K562 (cell line): ENCODE data around the gene PRR19. TPM values are rescaled to one million over a fixed set of nuclear protein-coding genes. Genes with fewer than 3 reads are reported as not detected.

Experiments used
- DEAF1 ChIP-seq: fragments of 450-650 bp; formaldehyde crosslinking; IDR thresholded peaks from 2 replicates; pipeline ENCODE4 v1.4.0; 2020; ENCODE audit warnings: mild to moderate bottlenecking, moderate library complexity
- E2F6 ChIP-seq, 2 experiments: IDR thresholded peaks; 2 replicates each; pipeline ENCODE4 v1.6.1; 2011; ENCODE audit warnings: borderline replicate concordance in 1 of 2, control low read depth in 1 of 2, low read depth in 1 of 2, low read length in 1 of 2, mild to moderate bottlenecking in 1 of 2, mixed read lengths in 1 of 2, moderate library complexity in 1 of 2; ENCODE audit not compliant: insufficient read depth in 1 of 2, insufficient read length in 1 of 2, poor library complexity in 1 of 2, severe bottlenecking in 1 of 2; ENCODE audit errors: extremely low read depth in 1 of 2
- ETS2 ChIP-seq: IDR thresholded peaks from 2 replicates; pipeline ENCODE4 v1.6.1; 2016; ENCODE audit warnings: borderline replicate concordance, missing genetic modification characterization, mild to moderate bottlenecking, moderate library complexity, missing compliant biosample characterization; ENCODE audit not compliant: poor library complexity, severe bottlenecking
- ETV5 ChIP-seq: sonication (generic); formaldehyde crosslinking; IDR thresholded peaks from 2 replicates; pipeline ENCODE4 v1.4.0; 2020; ENCODE audit warnings: low read depth, mild to moderate bottlenecking, missing genetic modification reagents
- GABPB2 ChIP-seq: fragments of 250-450 bp; sonication (Bioruptor Pico); conservative IDR thresholded peaks from 2 replicates; pipeline ENCODE4 v1.5.1; 2021; ENCODE audit warnings: mild to moderate bottlenecking
- HMG20B ChIP-seq: fragments of 250-450 bp; sonication (Bioruptor Pico); IDR thresholded peaks from 2 replicates; pipeline ENCODE4 v1.5.0; 2021; ENCODE audit warnings: mild to moderate bottlenecking
- KAT2B ChIP-seq: IDR thresholded peaks from one replicate; pipeline ENCODE4 v1.6.1; 2012; ENCODE audit warnings: low read depth, mild to moderate bottlenecking, control low read depth, inconsistent platforms, low read length, moderate library complexity
- KDM5B ChIP-seq: fragments of 200-600 bp; sonication (generic); IDR thresholded peaks from 2 replicates; pipeline ENCODE4 v1.6.1; 2012; ENCODE audit warnings: low read depth, mild to moderate bottlenecking, moderate library complexity, low read length, control low read depth, inconsistent platforms; ENCODE audit not compliant: insufficient replicate concordance
- KHSRP ChIP-seq: fragments of 450-650 bp; IDR thresholded peaks from 2 replicates; pipeline ENCODE4 v1.6.1; 2017
- NFIX ChIP-seq: fragments of 250-450 bp; sonication (Bioruptor Pico); IDR thresholded peaks from 2 replicates; pipeline ENCODE4 v1.4.0; 2020; ENCODE audit warnings: low read depth, mild to moderate bottlenecking, moderate library complexity
- SMAD1 ChIP-seq: fragments of 150-350 bp; IDR thresholded peaks from 2 replicates; pipeline ENCODE4 v1.6.1; 2014; ENCODE audit warnings: low read length, low read depth; ENCODE audit not compliant: partially characterized antibody
- SP2 ChIP-seq: IDR thresholded peaks from 2 replicates; pipeline ENCODE4 v1.6.1; 2011; ENCODE audit warnings: mild to moderate bottlenecking, low read depth, low read length, moderate library complexity; ENCODE audit not compliant: poor library complexity, severe bottlenecking; ENCODE audit errors: extremely low read depth
- TAF7 ChIP-seq: fragments of 450-650 bp; IDR thresholded peaks from 2 replicates; pipeline ENCODE4 v1.6.1; 2016; ENCODE audit warnings: missing genetic modification characterization, missing compliant biosample characterization
- TFAP4 ChIP-seq: sonication (generic); formaldehyde crosslinking; IDR thresholded peaks from 2 replicates; pipeline ENCODE4 v1.8.0; 2022; ENCODE audit warnings: missing genetic modification reagents, mild to moderate bottlenecking, moderate library complexity, borderline replicate concordance
- TOE1 ChIP-seq, 2 experiments: fragments of 450-650 bp in 1 of 2; sonication (generic) in 1 of 2; formaldehyde crosslinking in 1 of 2; IDR thresholded peaks; 2 replicates each; pipeline versions ENCODE4 v1.7.1 to v1.8.0; 2016 to 2022; ENCODE audit warnings: borderline replicate concordance in 2 of 2, mild to moderate bottlenecking in 2 of 2, antibody characterized with exemption in 1 of 2, inconsistent platforms in 1 of 2, low read depth in 1 of 2, missing genetic modification reagents in 1 of 2, moderate library complexity in 1 of 2
- USF2 ChIP-seq: sonication (generic); formaldehyde crosslinking; IDR thresholded peaks from 2 replicates; pipeline ENCODE4 v1.5.0; 2020; ENCODE audit warnings: missing genetic modification reagents
- ZNF124 ChIP-seq: sonication (generic); formaldehyde crosslinking; IDR thresholded peaks from 2 replicates; pipeline ENCODE4 v1.8.1; 2022; ENCODE audit warnings: missing genetic modification reagents
- ZNF740 ChIP-seq, 3 experiments: fragments of 200-800 bp in 1 of 3; sonication (Bioruptor generic) in 1 of 3; sonication (generic) in 1 of 3; formaldehyde crosslinking in 1 of 3; IDR thresholded peaks; 2 replicates each; pipeline versions ENCODE4 v1.6.1 to v1.8.0; 2016 to 2022; ENCODE audit warnings: mild to moderate bottlenecking in 2 of 3, missing compliant biosample characterization in 2 of 3, missing genetic modification characterization in 2 of 3, missing genetic modification reagents in 1 of 3
- ZNF79 ChIP-seq: fragments of 250-450 bp; sonication (Bioruptor Pico); IDR thresholded peaks from 2 replicates; pipeline ENCODE4 v1.4.0; 2020; ENCODE audit warnings: low read depth, mild to moderate bottlenecking, moderate library complexity
- polyA plus RNA-seq, 8 experiments: library from polyadenylated mRNA; depleted of rRNA in 4 of 8; stranded (reverse) in 5 of 8; unstranded in 3 of 8; fragments of >200 nt; fragmentation: Nextera tagmentation in 2 of 8; fragmentation: Illumina TruSeq in 1 of 8; extraction: Ambion mirVana in 2 of 8; extraction: Trizol in 1 of 8; gene quantifications; 2 replicates each; pipeline versions ENCODE4 v1.2.1 to v1.2.3, GENCODE V29; 2011 to 2014; ENCODE audit warnings: inconsistent platforms in 1 of 8, missing spikeins in 1 of 8
- total RNA-seq, 7 experiments: library from RNA; depleted of rRNA in 6 of 7; stranded (reverse); fragments of >200 nt in 6 of 7; fragmentation: Illumina TruSeq in 2 of 7; extraction: Trizol in 2 of 7; gene quantifications; 2 replicates each; pipeline versions ENCODE4 v1.2.1 to v1.2.3, GENCODE V29; 2011 to 2021; ENCODE audit warnings: low replicate concordance in 1 of 7

Gene PRR19
- total and polyA plus RNA-seq, 9 of the 15 experiments (the other 6 are each of a cell fraction or from before 2014, with no cell fraction given): 0.10 to 1.6 (median 0.54) TPM

GRCh38 chr19:42279902-42280814 is 21.8 kb upstream of the PRR19 start (continued):
- TF ChIP-seq ZNF740 (CRISPR knock-in tag; IDR thresholded peaks at IDR 0.05) (peak; percentile 49; the same call in 1 of the 2 replicates), ZNF740 (tag; IDR thresholded peaks at IDR 0.05) (0 out of 4 replicates have a peak, but pooled peaks of 1 of the 2 experiments have one; percentile 4), DEAF1 (CRISPR knock-in tag) (peak; percentile 66), ETS2 (tag) (no peak), ZNF79 (CRISPR knock-in tag) (no peak), KAT2B (no peak), ZNF124 (CRISPR knock-in tag) (no peak), GABPB2 (CRISPR knock-in tag) (no peak), ETV5 (CRISPR knock-in tag) (no peak), TOE1 (IDR thresholded peaks at IDR 0.05; ENCODE audit: borderline replicate concordance) (peak; percentile 62; the same call in 1 of the 2 replicates), TOE1 (CRISPR knock-in tag; IDR thresholded peaks at IDR 0.05; ENCODE audit: borderline replicate concordance, low read depth) (no peak), SMAD1 (no peak), KDM5B (no peak), NFIX (no peak), TAF7 (tag) (no peak), USF2 (no peak), HMG20B (no peak), SP2 (peak; percentile 49), KHSRP (no peak), E2F6 (IDR thresholded peaks at IDR 0.05; ENCODE audit: borderline replicate concordance in 1 of 2, extremely low read depth in 1 of 2, insufficient read depth in 1 of 2, insufficient read length in 1 of 2, low read depth in 1 of 2, low read length in 1 of 2, poor library complexity in 1 of 2, severe bottlenecking in 1 of 2) (peak in 1 of 2 experiments; percentile 72), TFAP4 (peak; percentile 88)
